Small intestine (tissue), 16 donors: ENCODE results near the gene OLFM4. TPM values are rescaled to one million over a fixed set of nuclear protein-coding genes. Genes with fewer than 3 reads are reported as not detected.

Experiments used
- DNase-seq, 2 donors: peaks; one replicate each; pipeline versions ENCODE4 v3.0.0 to v3.0.0-alpha.2; 2013
- FAIRE-seq: peaks from 2 replicates; lab custom pipeline; 2012; peaks lifted over from hg19 to GRCh38; lab: Jason Lieb, UNC
- H3K27ac ChIP-seq, 3 donors: one replicate each; pipeline ENCODE4 v1.5.1; 2013; ENCODE audit warnings: low read length in 2 of 3, mild to moderate bottlenecking in 2 of 3, control low read depth in 1 of 3, inconsistent platforms in 1 of 3, low read depth in 1 of 3, moderate library complexity in 1 of 3
- H3K27me3 ChIP-seq, 3 donors: one replicate each; pipeline ENCODE4 v1.6.1; 2013; ENCODE audit warnings: low read length in 3 of 3, inconsistent platforms in 1 of 3; ENCODE audit not compliant: control insufficient read depth in 3 of 3, insufficient read depth in 3 of 3
- H3K36me3 ChIP-seq, 3 donors: one replicate each; pipeline ENCODE4 v1.6.1; 2013; ENCODE audit warnings: low read length in 3 of 3, inconsistent platforms in 1 of 3, low read depth in 1 of 3, mild to moderate bottlenecking in 1 of 3, moderate library complexity in 1 of 3; ENCODE audit not compliant: control insufficient read depth in 3 of 3, insufficient read depth in 2 of 3
- H3K4me1 ChIP-seq, 3 donors: one replicate each; pipeline ENCODE4 v1.6.1; 2013; ENCODE audit warnings: low read length in 2 of 3, inconsistent platforms in 1 of 3, low read depth in 1 of 3, mild to moderate bottlenecking in 1 of 3, moderate library complexity in 1 of 3; ENCODE audit not compliant: control insufficient read depth in 3 of 3, insufficient read depth in 2 of 3
- H3K4me3 ChIP-seq, 3 donors: one replicate each; pipeline ENCODE4 v1.5.1; 2013; ENCODE audit warnings: low read length in 3 of 3, control low read depth in 1 of 3, inconsistent platforms in 1 of 3, low read depth in 1 of 3, mild to moderate bottlenecking in 1 of 3, moderate library complexity in 1 of 3
- H3K9me3 ChIP-seq, 2 donors: one replicate each; pipeline ENCODE4 v1.6.1; 2013; ENCODE audit warnings: low read depth in 1 of 2, low read length in 1 of 2; ENCODE audit not compliant: control insufficient read depth in 2 of 2, insufficient read depth in 1 of 2
- whole genome bisulfite sequencing, 3 donors: extraction: QIAGEN DNeasy Blood & Tissue Kit; methylation state at CpG; one replicate each; pipeline ENCODE4 v1.1.7; 2013; 5-methylcytosine and 5-hydroxymethylcytosine counted together
- long read RNA-seq, 10 donors: transcript quantifications; one replicate each; lab custom pipeline, GENCODE V29; 2026
- polyA plus RNA-seq, 4 donors: library from polyadenylated mRNA; stranded (reverse) in 3 of 4; unstranded in 1 of 4; fragments of 200-250 nt in 3 of 4; fragments of 120-200 nt in 1 of 4; gene quantifications; one replicate each; pipeline versions ENCODE4 v1.2.1 to v1.2.3, GENCODE V29; 2013
- donor health status: healthy with polysubstance abuse.
- donor health status: control.
- donor health status: control.
- donor health status: Bipolar disorder and iron deficiency.
- donor health status: healthy.

Gene OLFM4, protein sequence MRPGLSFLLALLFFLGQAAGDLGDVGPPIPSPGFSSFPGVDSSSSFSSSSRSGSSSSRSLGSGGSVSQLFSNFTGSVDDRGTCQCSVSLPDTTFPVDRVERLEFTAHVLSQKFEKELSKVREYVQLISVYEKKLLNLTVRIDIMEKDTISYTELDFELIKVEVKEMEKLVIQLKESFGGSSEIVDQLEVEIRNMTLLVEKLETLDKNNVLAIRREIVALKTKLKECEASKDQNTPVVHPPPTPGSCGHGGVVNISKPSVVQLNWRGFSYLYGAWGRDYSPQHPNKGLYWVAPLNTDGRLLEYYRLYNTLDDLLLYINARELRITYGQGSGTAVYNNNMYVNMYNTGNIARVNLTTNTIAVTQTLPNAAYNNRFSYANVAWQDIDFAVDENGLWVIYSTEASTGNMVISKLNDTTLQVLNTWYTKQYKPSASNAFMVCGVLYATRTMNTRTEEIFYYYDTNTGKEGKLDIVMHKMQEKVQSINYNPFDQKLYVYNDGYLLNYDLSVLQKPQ
- polyA plus RNA-seq = 1,000 to 10,000 TPM in 1 of 4 donors, 10 to 100 TPM in 2, 1 to 10 TPM in 1; 1.2 to 7,751 (median 72.9) TPM
- long read RNA-seq, donor 1 = 0 reads
- long read RNA-seq, donor 2, partial matches to known transcripts = 0 of 4 reads
- long read RNA-seq, donor 2, other reads (novel, unspliced or antisense) = 0 of 4 reads
- long read RNA-seq, donor 3, transcript OLFM4-201 (5 exons, 2,897 nt) = major isoform, 5 of 5 reads
- long read RNA-seq, donor 3, partial matches to known transcripts = 0 of 5 reads
- long read RNA-seq, donor 3, other reads (novel, unspliced or antisense) = 0 of 5 reads
- long read RNA-seq, donor 4 = 0 reads
- long read RNA-seq, donor 5 = 0 reads
- long read RNA-seq, donor 6, transcript OLFM4-201 (5 exons, 2,897 nt) = major isoform, 13 of 13 reads
- long read RNA-seq, donor 6, partial matches to known transcripts = 0 of 13 reads
- long read RNA-seq, donor 6, other reads (novel, unspliced or antisense) = 0 of 13 reads
- long read RNA-seq, donor 7 = 0 reads
- long read RNA-seq, donor 8 = 0 reads
- long read RNA-seq, donor 9, partial matches to known transcripts = 0 of 4 reads
- long read RNA-seq, donor 9, other reads (novel, unspliced or antisense) = 0 of 4 reads
- long read RNA-seq, donor 10, transcript OLFM4-201 (5 exons, 2,897 nt) = major isoform, 9 of 9 reads
- long read RNA-seq, donor 10, partial matches to known transcripts = 0 of 9 reads
- long read RNA-seq, donor 10, other reads (novel, unspliced or antisense) = 0 of 9 reads

DNA sequence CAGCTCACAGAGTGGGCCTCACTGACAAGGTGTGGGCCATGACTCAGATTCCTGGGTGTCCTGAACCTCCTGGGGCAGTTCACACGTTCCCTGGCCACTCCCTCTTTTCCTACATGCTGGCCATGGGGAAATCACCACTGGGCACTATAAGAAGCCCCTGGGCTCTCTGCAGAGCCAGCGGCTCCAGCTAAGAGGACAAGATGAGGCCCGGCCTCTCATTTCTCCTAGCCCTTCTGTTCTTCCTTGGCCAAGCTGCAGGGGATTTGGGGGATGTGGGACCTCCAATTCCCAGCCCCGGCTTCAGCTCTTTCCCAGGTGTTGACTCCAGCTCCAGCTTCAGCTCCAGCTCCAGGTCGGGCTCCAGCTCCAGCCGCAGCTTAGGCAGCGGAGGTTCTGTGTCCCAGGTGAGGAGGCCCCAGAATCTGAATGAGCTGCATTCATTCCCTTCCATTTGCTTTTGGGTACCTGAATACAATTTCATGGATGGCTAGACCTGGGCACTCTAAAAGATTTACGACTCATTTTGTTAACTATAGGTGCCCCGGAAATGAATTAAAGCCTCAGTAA, at the start of gene OLFM4:
Gene OLFM4 (plus strand): TSS at position 177 of the 567 bp plus-strand sequence. CDS start 24 bp downstream, at position 201.
- peak within 1 kb of the TSS in 1 of 3 donors; percentile 22 for H3K4me3 ChIP-seq
- H3K27ac ChIP-seq = peak within 1 kb of the TSS in 2 of 3 donors; percentile 50 to 89
- H3K36me3 ChIP-seq = no peaks in the 10 kb centered on the region
- WGBS, 3 donors = 9 to 57% (median 37%) methylated on average over 9 of the region's 9 CpGs
- H3K27me3 ChIP-seq = no peaks in the 10 kb centered on the region
- peak; percentile 29 to 93 for DNase-seq
- FAIRE-seq = no peak
- no peaks in the 10 kb centered on the region for H3K4me1 ChIP-seq
- no peaks in the 10 kb centered on the region for H3K9me3 ChIP-seq

DNA sequence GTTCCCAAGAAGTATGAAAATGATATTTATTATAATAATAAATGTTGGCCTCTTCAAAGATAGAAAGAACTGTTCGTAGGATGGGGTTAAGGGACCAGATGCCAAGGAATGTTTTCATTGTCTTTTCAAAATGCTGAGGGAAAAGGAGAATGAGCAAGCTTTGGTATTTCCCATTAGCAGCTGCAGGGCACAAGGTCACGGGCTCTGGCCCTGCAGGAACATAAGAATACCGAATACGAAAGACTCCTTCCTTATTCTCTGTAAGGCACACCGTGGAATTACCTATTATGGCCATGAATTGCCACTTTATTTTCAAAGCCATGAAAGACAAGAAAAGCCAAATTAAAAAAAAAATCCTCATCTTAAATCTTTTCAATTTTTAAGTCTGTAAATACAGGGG, 49.6 kb upstream of the OLFM4 start:
- Histone ChIP-seq H3K4me3 (no peak overlapping the region), H3K4me1 (no peaks in the 10 kb centered on the region), H3K9me3 (no peaks in the 10 kb centered on the region), H3K27ac (no peak overlapping the region), H3K36me3 (no peaks in the 10 kb centered on the region), H3K27me3 (no peaks in the 10 kb centered on the region)
- FAIRE-seq (no peak), DNase-seq (no peak)
- 65 to 92% (median 79%) methylated on average over 5 of the region's 5 CpGs for WGBS, 3 donors

DNA sequence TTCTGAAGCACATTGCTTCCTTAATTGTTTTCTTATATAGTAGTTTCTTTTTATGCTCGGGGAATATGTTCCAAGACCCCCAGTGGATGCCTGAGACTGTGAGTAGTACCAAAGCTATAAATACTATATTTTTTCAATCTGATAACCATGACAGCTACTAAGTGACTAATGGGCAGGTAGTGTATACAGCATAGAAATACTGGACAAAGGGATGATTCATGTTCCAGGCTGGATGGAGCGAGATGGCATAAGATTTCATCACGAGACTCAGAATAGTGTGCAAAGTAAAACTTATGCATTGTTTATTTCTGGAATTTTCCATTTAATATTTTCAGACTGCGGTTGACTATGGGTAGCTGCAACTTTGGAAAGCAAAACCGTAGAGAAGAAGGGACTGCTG, 47.9 kb upstream of the OLFM4 start:
- no peaks in the 10 kb centered on the region for H3K4me1 ChIP-seq
- H3K9me3 ChIP-seq = no peaks in the 10 kb centered on the region
- H3K27ac ChIP-seq = no peak overlapping the region
- no peak overlapping the region for H3K4me3 ChIP-seq
- FAIRE-seq (no peak), DNase-seq (no peak)
- no peaks in the 10 kb centered on the region for H3K36me3 ChIP-seq
- peaks cover 0 to 2% (median 0%) of the 10 kb centered on the region in 3 donors for H3K27me3 ChIP-seq
- 83 to 91% (median 85%) methylated on average over 5 of the region's 5 CpGs for WGBS, 3 donors

DNA sequence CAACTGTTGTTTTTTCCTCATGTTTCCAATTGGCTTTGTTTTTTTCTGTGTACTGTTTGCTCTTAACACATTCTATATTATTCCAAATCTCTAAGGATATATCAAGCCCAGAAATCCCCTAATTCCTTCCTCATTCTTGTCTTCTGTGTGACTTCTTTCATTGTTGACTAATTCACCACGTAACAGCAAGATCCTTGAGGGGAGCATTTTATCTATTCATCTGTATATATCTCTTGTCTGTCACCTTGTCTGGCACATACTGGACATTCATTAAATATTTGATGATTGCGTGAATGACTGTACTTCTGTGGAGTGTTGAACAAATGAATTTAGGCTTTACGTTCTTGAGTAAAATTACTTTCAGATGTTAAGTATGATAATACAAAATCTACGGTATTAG, 44.8 kb upstream of the OLFM4 start:
- no peak for FAIRE-seq
- H3K9me3 ChIP-seq = no peaks in the 10 kb centered on the region
- H3K4me3 ChIP-seq = no peak overlapping the region
- no peak overlapping the region for H3K27ac ChIP-seq
- H3K27me3 ChIP-seq = peaks cover 0 to 2% (median 0%) of the 10 kb centered on the region in 3 donors
- no peak for DNase-seq
- no peaks in the 10 kb centered on the region for H3K36me3 ChIP-seq
- H3K4me1 ChIP-seq = no peaks in the 10 kb centered on the region
- 90 to 92% (median 91%) methylated on average over 4 of the region's 4 CpGs for WGBS, 3 donors

DNA sequence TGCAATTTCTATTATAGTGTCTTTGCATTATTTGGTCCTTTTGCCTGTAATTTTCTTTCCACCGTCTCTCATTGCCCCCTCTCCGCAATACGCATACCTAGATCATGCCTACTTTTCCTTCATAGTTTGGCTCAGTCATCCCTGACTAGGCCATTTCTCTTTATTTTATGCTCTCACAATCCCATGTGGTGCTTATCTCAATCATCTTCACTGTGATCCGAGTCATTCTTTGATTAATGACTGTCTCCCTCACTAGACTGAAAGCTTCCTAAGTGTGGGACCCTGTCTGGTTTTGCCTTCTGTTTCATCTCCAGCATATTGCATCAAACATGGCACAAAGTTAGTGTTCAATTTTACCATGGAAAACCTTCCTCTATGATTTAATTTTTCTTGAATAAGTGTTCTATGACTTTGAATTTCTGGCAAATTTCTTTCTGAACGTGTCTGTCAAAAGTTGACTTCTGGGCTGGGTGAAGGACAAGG, 43.7 kb upstream of the OLFM4 start:
- H3K4me1 ChIP-seq = no peaks in the 10 kb centered on the region
- H3K4me3 ChIP-seq = no peak overlapping the region
- DNase-seq (no peak), FAIRE-seq (no peak)
- 85 to 89% (median 85%) methylated on average over 5 of the region's 5 CpGs for WGBS, 3 donors
- no peaks in the 10 kb centered on the region for H3K36me3 ChIP-seq
- H3K27me3 ChIP-seq = peaks cover 0 to 2% (median 0%) of the 10 kb centered on the region in 3 donors
- no peaks in the 10 kb centered on the region for H3K9me3 ChIP-seq
- H3K27ac ChIP-seq = no peak overlapping the region

DNA sequence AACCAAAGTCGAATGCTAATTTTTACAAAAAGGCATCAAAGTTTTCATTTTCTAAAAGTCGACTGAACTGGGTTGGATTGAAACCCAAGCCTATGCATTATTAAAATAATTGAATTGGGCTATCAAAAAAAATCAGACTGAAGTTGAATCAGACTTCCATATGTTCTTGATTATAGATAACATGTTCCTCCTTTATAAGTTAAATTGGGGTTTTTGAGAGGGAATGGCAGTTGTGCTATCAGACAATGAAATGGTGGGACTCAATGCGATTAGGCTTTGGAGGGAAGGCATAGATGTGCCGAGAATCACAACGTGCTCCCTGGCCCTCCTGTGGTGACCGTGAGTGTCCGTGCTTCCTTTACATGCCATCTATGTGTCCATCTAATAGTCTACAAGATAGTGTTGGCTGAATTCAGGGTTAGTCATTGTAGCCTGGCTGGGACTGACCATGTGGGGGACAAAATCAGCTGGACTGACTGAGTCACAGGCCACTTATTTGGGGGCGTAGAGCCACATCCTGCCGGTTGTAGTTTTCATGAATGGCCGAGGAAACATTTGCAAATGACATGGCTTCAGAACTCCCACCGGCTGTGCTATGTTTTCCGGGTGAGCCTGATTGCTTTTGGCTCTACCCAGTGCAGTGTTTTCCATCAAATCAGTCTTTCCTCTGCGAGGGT, 37.1 kb upstream of the OLFM4 start:
- H3K36me3 ChIP-seq = no peaks in the 10 kb centered on the region
- FAIRE-seq = no peak
- H3K27me3 ChIP-seq = no peaks in the 10 kb centered on the region
- no peak overlapping the region for H3K4me3 ChIP-seq
- 89 to 94% (median 91%) methylated on average over 13 of the region's 13 CpGs for WGBS, 3 donors
- H3K4me1 ChIP-seq = no peaks in the 10 kb centered on the region
- no peaks in the 10 kb centered on the region for H3K9me3 ChIP-seq
- H3K27ac ChIP-seq = no peak overlapping the region
- no peak for DNase-seq

DNA sequence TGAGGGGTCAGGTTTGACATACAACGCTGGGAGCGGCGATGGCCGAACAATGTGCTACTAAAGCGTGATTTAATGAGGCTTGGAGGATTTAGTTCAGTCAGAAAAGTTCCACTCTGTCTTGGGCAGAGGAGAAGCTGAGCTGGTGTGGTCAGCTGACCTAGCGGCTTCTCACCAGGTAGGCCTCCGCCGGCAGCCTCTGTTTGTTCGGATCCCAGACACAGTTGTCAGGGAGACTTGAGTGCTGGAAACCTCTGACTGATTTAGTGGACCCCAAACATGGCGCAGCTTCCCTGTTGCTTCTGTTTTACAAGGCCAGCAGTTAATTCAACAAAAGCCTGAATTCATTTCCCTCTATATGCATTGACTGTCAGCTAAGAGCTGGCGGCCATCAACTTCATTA, 36.5 kb upstream of the OLFM4 start:
- WGBS, 3 donors = 95 to 99% (median 95%) methylated on average over 11 of the region's 11 CpGs
- Histone ChIP-seq H3K36me3 (no peaks in the 10 kb centered on the region), H3K27me3 (no peaks in the 10 kb centered on the region), H3K4me1 (no peaks in the 10 kb centered on the region), H3K9me3 (no peaks in the 10 kb centered on the region), H3K27ac (no peak overlapping the region), H3K4me3 (no peak overlapping the region)
- DNase-seq = no peak
- no peak for FAIRE-seq
